Stimulated activated naive CD4-positive, alpha-beta T cell (primary cell): ENCODE results near the gene MMP17.

ENCODE experiments used
- DNase-seq, 6 experiments: peaks; one replicate each; lab custom pipeline; 2025; lab: John Stamatoyannopoulos, UW

The MMP17 gene

GRCh38 chr12:131827961-131828534 lies at the start of gene MMP17:
Gene MMP17, plus strand, starts transcription at chr12:131828393. Its CDS starts 102 bp downstream, at chr12:131828495.
- DNase-seq: peak in 1 of 6 experiments; percentile 14

GRCh38 chr12:131779027-131779426 lies 49.2 kb upstream of the MMP17 start:
- DNase-seq: no peak

- no peak for DNase-seq
Observed at GRCh38 chr12:131782061-131782460, 46.1 kb upstream of the MMP17 start.

GRCh38 chr12:131783915-131784541 lies 44.2 kb upstream of the MMP17 start:
- DNase-seq: no peak

DNA sequence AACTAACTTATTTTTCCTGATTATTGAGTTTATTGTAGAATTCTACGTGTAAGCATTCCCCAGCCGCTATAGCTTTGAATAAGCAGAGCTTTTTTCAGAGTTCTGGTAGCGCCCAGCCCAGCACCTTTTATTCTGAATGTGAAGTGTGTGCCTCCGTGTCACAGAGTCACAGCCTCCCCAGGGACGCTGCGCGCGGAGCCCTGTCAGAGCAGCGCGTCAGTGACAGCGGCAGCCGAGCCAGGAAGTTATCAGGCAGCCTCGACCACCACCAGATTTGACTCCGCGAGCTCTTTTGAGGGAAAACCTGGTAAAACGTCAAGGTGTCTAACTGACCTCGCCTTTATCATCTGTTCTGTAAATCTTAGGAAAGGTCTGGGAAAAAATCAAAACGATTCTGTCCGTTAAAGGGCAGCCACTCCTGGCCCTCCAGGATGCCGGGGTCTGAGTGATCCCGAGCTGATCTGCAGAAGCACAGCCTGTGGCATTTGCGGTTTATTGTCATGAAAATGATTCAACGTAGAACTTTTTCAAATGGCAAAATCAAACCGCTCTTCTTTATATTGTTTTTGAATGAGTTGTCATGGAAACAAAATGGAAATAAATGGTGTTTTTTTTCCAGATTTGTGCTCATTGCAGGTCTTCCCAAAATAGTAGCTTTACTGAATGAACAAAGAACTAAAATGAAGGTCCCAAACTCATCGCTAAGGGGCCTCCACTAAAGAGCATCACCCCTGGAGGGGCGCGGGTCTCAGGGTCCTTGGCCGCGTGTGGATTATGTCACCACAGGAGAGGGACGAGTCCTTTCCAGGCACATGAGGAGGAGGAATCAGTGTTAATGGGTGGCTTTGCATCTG lies 43.1 kb upstream of the MMP17 start:
- DNase-seq: no peak

- DNase-seq: no peak
Observed at GRCh38 chr12:131785763-131786330, 42.3 kb upstream of the MMP17 start.

- DNase-seq: no peak
Observed at GRCh38 chr12:131786331-131786730, 41.9 kb upstream of the MMP17 start.

DNA sequence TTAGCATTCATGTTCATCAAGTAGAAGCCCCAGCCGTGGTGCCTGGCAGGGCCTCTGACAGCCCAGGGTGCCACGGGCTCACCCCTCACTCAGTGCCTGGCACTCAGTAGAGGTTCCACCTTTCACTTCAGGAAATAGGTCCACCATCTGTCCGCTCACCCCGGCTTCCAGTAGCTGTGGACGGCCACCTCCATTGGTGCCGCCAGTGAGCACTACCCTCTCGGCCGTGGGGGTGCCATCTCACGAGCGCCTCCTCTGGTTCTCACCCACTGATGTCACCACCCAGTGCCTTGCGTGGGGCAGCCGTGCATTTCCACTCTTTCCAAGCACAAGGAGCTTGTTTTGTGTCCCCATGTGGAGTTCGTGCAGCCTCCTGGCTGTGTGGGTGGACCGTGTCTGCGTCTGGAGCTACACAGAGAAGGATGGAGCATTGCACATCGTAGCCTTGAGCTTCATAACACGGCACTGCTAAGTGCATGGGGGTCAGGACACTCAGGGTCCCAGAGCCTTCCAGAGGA lies 41.0 kb upstream of the MMP17 start:
- DNase-seq: no peak

DNA sequence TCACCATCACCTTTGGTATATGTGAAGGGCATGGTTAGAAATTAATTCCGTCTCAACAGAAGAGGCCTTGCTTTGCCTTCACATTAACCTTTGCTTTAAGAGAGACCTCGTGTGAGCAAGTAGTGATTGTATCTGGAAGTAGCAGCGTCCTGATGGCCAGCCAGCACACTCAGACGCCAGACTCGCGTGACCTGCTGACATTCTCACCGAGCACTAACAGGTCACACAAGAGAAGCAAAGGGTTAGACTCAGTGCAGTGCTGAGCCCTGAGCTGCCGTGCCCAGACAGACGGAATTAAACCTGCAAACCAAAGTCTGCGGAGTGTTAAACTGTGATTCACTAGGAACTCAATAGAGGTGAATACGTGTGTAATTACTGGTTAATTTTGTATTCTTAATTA lies 40.1 kb upstream of the MMP17 start:
- DNase-seq: no peak

- no peak for DNase-seq
Observed at GRCh38 chr12:131789638-131790037, 38.6 kb upstream of the MMP17 start.

DNA sequence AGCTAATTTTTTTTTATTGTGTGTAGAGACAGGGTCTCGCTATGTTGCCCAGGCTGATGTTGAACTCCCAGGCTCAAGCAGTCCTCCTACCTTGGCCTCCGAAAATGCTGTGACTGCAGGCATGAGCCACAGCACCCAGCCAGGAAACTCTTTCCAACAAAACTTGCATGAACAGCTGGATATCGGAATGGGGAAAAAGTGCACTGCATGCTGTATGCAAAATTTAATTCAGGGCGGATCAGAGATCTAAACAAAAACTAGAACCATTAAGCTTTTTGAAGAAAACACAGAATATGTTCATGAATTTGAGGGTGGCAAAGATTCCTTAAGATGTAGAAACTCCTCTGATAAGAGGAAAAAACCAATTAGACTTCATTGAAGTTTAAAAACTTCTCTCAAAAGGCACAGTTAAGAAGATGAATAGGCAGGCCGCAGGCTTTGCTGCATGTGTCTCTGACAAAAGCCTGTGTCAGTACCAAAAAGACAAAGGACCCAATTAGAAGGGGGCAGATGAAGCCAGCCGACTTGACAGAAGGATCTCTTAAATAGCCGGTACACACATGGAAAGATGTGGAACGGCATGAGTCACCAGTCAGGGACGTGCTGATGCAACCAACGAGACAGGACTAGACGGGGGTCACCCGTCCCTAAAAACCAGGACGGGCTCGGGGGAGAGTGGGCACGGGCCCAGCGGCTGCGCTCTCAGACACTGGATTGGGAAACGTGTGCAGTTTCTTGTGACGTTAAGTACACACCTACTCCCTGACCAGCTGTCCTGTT lies 34.8 kb upstream of the MMP17 start:
- DNase-seq: no peak

GRCh38 chr12:131794061-131794460 lies 34.1 kb upstream of the MMP17 start:
- no peak for DNase-seq

DNA sequence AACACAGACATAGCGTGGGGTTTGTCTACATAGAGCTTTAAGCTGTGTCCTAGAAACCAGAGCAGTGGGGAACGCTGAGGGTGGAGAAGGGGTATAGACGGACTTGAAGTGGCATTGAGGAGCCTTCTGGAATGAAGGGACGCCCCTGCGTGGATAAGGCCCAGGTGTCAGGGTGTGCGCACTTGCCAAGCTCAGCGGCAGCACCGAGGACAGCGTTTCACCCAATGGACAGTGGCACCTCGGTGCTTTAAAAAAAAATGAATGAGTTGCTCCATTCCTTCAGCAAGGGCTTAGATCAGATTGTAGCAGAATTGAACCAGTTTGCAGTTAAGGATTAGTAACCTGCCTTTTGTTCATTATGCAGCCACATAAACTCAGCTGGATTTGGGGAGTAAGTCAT lies 33.6 kb upstream of the MMP17 start:
- no peak for DNase-seq

DNA sequence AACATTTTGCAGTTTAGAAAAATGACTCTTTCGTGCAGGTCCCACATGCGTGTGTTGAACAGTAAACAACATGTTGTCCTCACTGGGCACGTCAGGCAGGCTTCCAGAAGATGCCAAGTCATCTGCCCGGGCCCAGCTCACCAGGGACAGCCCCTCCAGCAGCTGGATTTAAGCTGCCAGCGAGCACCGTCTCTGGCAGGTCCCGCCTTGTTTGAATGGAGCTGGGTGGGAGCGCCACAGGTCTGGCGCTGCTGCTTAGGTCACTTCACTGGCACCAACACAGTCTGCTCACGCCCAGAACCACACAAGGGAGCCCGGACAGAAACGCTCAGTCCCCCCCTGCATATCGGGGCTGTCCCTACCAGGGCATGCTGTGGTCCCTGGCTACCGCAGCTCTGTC lies 33.1 kb upstream of the MMP17 start:
- no peak for DNase-seq

DNA sequence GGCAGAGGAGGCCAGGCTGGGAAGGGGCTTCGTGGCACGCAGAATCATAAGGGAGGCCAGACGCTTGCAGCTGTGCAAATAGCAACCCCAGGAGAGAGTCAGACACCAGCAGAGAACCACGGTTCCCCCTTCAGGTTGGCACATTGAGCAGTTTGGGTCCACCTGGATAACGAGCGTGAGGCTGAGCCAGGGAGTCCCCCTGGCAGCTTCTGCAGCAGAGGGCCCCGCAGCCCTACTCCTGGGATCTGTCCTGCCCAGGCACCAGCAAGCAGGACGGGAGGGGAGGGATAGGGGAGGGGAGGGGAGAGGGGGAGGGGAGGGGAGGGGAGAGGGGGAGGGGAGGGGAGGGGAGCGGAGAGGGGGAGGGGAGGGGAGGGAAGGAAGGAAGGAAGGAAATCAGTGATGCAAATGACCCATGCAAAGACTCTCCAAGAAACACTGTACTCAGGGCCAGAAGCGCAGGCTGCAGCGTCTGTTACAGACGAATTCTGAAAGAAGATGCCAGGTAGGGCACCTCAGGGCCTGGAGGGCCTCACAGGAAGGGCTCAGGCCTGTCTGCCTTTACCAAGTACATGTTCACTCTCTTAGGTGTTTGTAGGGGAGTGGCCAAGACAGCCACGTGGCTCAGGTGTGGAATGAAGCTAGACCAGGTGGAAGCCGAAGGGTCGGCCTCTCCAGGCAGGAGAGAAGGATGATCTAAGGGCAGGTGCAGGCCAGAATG lies 32.3 kb upstream of the MMP17 start:
- no peak for DNase-seq

DNA sequence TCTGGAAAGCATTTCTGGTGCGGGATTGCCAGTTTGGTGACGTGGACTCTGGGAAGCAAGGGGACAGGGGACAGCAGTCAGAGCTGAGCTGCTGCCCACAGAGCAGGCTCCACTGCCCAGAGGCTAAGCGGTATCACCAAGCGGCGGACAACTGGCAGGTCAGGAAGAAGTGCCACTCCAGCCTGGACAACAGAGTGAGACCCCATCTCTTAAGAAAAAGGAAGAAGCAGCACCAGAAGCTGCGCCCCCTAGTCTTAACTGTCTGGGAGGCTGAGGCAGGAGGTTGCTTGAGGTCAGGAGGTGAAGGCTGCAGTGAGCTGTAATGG lies 31.8 kb upstream of the MMP17 start:
- no peak for DNase-seq

DNA sequence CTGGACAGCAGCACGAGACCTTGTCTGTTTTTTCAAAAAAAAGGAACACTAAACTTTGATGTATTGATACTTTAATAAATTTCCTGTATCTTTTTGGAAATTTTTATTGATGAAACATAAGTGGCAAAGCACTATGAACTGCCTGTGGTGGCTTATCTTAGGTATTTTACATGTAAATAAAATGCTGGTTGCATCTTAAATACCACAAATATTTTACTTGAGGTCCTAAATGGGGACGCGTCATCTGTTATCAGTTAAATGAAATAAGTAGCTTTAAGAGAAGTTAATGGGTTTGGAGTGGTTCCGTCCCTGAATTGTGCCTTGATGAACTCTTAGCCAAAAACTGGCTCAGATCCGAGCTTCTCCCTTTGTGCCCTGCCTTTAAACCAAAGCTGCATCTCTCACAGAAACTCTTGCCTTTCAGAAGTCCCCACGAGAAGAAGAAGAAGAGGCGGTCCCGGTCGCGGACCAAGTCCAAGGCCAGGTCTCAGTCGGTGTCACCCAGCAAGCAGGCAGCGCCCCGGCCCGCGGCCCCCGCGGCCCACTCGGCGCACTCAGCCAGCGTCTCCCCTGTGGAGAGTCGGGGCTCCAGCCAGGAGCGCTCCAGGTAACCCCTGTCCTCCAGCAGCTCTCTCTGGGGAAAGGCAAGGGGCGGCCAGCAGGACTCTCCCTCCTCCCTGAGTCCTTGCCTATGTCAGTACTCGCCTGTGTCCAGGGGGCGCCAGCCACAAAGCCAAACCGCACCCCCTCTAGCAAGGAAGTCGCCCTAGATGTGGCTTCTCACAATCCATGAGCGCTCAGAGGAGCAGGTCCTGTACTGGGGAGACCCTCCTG lies 31.2 kb upstream of the MMP17 start:
- no peak for DNase-seq

DNA sequence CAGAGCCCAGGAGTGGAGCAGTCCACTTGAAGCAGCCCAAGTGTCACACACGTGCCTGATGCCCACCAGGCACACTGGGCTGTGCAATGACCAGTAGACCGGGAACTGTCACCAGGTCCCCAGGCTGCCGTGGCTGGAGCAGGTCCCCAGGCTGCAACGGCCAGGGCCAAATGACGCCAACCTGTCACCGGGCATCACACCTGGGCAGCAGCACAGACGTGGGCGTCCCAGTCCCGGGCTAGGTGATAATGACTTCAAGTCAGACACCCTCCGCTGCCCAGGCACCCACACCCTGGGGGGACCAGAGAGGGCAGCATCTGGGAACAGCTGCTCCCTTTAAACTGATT lies 30.6 kb upstream of the MMP17 start:
- no peak for DNase-seq

GRCh38 chr12:131799195-131799594 lies 29.0 kb upstream of the MMP17 start:
- no peak for DNase-seq

DNA sequence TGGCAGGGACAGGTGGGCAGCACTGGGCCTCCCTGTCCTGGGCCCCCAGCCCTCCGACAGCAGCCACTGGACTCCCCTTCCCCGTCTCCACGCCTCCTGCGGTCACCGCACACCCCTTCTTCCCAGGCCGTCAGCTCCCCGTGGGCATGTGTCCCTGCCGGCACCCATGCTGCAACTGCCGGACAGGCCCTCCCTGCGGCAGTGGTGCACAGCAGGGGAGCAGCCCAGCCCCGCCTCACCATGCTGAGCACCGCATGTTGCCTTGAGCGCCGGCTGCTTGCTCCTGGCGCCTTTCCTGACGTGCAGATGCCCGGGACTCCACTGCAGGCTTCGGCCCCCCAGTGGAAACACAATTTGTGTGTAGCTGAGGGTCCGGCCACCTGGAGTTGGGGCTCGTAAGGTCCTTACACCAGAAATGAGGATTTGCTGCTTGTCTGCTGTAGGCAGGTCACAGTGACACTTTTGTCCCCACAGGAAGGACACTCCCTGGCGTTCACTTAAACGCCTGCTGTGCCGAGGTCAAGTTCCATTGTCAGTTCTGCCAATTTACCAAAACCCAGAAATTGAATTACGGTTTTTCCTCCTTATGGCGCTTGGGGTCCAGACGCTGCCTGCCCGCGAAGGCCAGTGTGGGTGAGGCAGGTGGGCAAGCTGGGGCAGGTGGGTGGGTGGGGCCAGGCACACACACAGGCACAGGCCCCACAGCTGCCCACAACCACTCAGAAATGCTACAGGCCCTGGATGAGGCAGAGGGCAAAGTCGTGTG lies 28.2 kb upstream of the MMP17 start:
- DNase-seq: no peak
